Fibroblast of villous mesenchyme (primary cell): ENCODE measurements around the gene ZMYND11. TPM values are rescaled to one million over a fixed set of nuclear protein-coding genes. Genes with fewer than 3 reads are reported as not detected.

Experiments used
- DNase-seq: peaks from one replicate; pipeline ENCODE4 v3.0.0-alpha.2; 2010; ENCODE audit warnings: low read depth
- H3K4me3 ChIP-seq: 2 replicates; pipeline ENCODE4 v1.5.1; 2011; ENCODE audit warnings: low read depth, mild to moderate bottlenecking, low read length
- CTCF ChIP-seq: IDR thresholded peaks from 2 replicates; pipeline ENCODE4 v1.5.1; 2012; ENCODE audit warnings: low read depth, mild to moderate bottlenecking, low read length; ENCODE audit not compliant: insufficient read depth
- total RNA-seq: library from RNA; depleted of rRNA; stranded (reverse); fragments of >200 nt; gene quantifications from 2 replicates; pipeline ENCODE4 v1.2.3, GENCODE V29; 2012

ZMYND11 gene
- total RNA-seq, 1 donor: 53.5 TPM

DNA sequence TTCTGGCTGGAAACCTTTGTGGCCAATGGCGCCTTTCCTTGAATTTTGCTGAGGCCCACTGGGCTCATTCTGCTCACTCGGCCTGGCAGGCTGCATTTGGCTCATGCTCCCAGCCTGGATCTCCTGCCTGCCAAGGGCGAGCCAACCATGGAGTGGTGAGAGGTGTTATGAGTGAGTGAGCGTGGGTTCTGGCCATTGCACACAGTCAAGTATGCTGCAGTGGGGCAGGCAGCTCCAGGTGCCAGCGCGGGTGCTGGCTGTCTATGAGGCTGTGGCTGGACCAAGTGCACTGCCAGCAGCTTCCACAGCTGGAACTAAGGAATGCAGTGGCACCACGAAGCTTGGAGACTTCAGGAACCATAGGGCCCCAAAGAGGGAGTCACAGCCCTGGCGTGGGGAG, 43.9 kb upstream of the ZMYND11 start:
- TF ChIP-seq CTCF: no peak
- no peak for DNase-seq
- no peak overlapping the region for H3K4me3 ChIP-seq

DNA sequence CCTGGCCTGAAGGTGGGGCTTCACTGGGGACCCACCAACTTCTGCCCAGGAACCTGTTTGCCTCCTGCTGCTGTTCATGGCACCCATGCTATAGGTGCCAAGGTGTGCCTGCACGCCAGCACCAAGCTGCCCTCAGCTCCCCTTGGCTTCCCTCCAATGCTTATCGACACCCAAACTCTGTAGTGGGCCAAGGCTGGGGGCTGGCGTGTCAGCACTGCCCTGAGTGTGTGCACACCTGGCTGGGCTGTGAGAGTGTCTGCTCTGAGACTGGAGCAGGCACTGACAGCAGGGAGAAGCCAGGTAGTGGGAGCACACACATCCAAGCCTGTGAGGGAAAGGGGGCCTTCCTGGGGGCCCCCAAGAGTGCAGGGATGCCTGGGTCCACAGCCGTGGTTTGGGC, 43.1 kb upstream of the ZMYND11 start:
- no peak for DNase-seq
- TF ChIP-seq CTCF: no peak

DNA sequence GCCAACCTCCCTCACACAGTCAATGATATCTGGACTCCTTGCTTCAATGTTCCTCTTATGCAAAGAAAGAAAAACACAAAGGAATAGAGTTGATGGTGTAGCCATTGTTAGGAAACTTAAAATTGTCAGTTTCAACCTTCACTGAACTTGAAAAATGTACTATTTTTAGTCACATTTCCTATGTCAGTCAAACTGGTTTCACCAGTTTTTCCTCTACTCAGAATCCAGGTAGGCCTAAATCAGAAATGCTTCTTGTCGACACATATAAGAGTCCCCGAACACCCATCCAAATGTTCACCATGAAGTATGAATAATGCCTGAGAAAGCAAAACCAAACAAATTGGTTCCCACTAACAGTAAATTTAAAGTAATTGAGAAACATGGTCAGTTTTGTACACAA, 42.4 kb upstream of the ZMYND11 start:
- no peak for TF ChIP-seq CTCF
- no peak overlapping the region for H3K4me3 ChIP-seq
- no peak for DNase-seq

More for the DNA sequence above, 43.1 kb upstream of the ZMYND11 start:
- H3K4me3 ChIP-seq: no peak overlapping the region

DNA sequence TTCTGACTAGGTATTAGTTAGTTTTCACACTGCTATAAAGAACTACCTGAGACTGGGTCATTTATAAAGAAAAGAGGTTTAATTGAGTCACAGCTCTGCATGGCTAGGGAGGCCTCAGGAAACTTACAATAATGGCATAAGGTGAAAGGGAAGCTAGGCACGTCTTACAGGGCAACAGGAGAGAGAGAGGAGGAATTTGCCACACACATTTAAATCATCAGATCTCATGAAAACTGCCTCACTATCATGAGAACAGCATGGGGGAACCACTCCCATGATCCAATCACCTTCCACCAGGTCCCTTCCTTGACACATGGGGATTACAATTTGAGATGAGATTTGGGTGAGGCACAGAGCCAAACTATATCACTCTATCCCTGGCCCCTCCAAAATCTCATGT, 40.6 kb upstream of the ZMYND11 start:
- TF ChIP-seq CTCF: no peak
- no peak overlapping the region for H3K4me3 ChIP-seq
- no peak for DNase-seq

- TF ChIP-seq CTCF: no peak
- H3K4me3 ChIP-seq: no peak overlapping the region
- DNase-seq: no peak
These were observed 39.7 kb upstream of the ZMYND11 start for GRCh38 chr10:95356-96115.

DNA sequence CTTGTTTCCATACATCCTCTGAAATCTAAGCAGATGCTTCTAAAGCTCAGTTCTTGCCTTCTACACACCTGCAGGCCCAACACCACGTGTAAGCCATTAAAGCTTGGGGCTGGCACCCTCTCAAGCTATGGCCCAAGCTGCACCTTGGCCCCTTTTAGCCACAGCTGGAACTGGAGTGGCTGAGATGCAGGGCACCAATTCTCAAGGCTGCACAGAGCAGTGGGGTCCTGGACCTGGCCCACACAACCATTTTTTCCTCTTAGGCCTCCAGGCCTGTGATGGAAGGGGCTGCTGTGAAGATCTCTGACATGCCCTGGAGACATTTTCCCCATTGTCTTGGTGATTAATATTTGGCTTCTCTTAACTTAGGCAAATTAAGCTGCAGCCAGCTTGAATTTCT, 38.8 kb upstream of the ZMYND11 start:
- no peak for TF ChIP-seq CTCF
- DNase-seq: no peak
- no peak overlapping the region for H3K4me3 ChIP-seq

- H3K4me3 ChIP-seq: no peak overlapping the region
- no peak for DNase-seq
- no peak for TF ChIP-seq CTCF
These were observed 30.8 kb upstream of the ZMYND11 start for GRCh38 chr10:104416-104815.
